ENCODE results near the gene COL7A1. TPM values are rescaled to one million over a fixed set of nuclear protein-coding genes. Genes with fewer than 3 reads are reported as not detected.

The COL7A1 gene
- total RNA-seq, 4 donors from 2014 or later = 0.88 to 21.6 (median 19.1) TPM

DNA sequence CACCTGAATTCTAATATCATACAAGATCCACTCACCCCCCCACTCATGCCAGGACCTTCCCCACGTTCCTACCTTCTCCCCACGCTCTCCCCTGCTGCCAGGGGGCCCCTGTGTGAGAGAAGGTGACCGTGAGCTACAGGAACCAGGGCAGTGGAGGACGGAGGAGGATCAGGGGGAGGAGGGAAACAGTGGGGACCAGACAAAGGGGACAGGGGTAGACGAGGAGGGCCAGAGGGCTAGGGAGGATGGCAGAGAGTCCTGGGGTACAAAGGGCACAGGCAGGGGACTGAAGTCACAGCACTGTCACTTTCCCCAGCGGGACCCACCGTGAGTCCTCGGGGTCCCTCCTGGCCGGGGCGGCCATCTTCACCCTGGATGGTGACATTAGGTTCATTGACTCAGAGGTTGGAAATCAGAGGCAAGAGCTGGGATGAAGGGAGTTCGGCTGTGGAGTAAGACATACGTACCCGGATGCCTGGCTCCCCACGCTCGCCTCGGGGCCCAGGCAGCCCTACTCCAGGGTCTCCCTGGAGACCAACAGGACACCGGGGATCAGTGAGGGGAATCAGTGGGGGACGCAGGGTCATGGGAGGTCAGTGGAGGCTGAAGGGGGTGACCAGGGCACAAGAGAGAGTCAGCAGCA is 25.2 kb downstream of the COL7A1 start:
- no peaks in the 10 kb centered on the region for H3K9me3 ChIP-seq
- no peaks in the 10 kb centered on the region for H3K4me1 ChIP-seq
- no peak for DNase-seq
- no peak overlapping the region for H3K27ac ChIP-seq
- TF ChIP-seq, protein P1, sequence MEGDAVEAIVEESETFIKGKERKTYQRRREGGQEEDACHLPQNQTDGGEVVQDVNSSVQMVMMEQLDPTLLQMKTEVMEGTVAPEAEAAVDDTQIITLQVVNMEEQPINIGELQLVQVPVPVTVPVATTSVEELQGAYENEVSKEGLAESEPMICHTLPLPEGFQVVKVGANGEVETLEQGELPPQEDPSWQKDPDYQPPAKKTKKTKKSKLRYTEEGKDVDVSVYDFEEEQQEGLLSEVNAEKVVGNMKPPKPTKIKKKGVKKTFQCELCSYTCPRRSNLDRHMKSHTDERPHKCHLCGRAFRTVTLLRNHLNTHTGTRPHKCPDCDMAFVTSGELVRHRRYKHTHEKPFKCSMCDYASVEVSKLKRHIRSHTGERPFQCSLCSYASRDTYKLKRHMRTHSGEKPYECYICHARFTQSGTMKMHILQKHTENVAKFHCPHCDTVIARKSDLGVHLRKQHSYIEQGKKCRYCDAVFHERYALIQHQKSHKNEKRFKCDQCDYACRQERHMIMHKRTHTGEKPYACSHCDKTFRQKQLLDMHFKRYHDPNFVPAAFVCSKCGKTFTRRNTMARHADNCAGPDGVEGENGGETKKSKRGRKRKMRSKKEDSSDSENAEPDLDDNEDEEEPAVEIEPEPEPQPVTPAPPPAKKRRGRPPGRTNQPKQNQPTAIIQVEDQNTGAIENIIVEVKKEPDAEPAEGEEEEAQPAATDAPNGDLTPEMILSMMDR (IDR thresholded peaks at IDR 0.05) = no peak
- no peak for TF ChIP-seq POLR2A (IDR thresholded peaks at IDR 0.05)
- no peak overlapping the region for H3K4me3 ChIP-seq
- intact Hi-C loops (cut with DNase I; ENCODE audit: low total_unique reads) = no loop called here
- no peaks in the 10 kb centered on the region for H3K36me3 ChIP-seq
- H3K27me3 ChIP-seq = no peaks in the 10 kb centered on the region

DNA sequence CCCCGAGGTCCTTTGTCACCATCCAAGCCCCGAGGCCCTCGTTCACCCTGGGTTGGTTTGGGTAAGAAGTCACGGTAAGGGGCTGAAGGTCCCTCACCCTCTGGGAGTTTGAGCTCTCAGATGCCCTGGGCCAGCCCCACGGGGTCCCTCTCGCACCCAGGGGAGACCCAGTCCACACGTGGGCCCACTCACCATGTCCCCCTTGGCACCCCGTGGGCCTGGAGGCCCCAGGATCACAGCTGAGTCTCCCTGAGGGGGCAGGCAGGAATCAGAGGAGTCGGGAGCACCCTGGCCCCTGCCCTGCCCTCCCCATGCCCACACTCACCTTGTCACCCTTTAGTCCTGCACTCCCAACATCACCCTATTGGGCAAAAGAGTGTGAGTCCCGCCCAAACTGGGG is 25.7 kb downstream of the COL7A1 start:
- H3K9me3 ChIP-seq = no peaks in the 10 kb centered on the region
- no peak for TF ChIP-seq POLR2A (IDR thresholded peaks at IDR 0.05)
- TF ChIP-seq, protein P1 (IDR thresholded peaks at IDR 0.05) = no peak
- no peaks in the 10 kb centered on the region for H3K4me1 ChIP-seq
- DNase-seq = no peak
- intact Hi-C loops (cut with DNase I; ENCODE audit: low total_unique reads) = no loop called here
- H3K36me3 ChIP-seq = no peaks in the 10 kb centered on the region
- H3K27me3 ChIP-seq = no peaks in the 10 kb centered on the region
- H3K4me3 ChIP-seq = no peak overlapping the region
- no peak overlapping the region for H3K27ac ChIP-seq

DNA sequence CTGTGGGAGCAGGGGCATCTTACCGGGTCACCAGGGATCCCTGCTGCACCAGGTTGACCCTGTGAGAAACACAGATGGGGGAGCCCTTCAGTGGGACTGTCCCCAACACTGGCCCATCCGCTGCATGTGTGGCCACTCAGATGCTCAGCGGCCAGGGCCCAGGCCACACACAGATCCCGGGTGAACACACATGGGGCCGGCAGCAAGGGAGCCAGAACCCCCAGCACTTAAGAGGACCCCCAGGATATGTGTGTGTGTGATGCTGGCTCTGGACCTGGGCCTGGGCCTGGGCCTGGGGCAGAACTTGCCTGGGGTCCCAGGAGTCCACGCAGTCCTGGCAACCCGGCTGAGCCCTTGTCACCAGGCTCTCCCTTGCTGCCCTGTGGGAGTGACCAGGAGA is 26.7 kb downstream of the COL7A1 start:
- no peak overlapping the region for H3K27ac ChIP-seq
- TF ChIP-seq POLR2A (IDR thresholded peaks at IDR 0.05) = no peak
- TF ChIP-seq, protein P1 (IDR thresholded peaks at IDR 0.05) = no peak
- no peaks in the 10 kb centered on the region for H3K27me3 ChIP-seq
- no peaks in the 10 kb centered on the region for H3K4me1 ChIP-seq
- H3K4me3 ChIP-seq = no peak overlapping the region
- no peaks in the 10 kb centered on the region for H3K9me3 ChIP-seq
- DNase-seq = no peak
- intact Hi-C loops (cut with DNase I; ENCODE audit: low total_unique reads) = no loop called here
- no peaks in the 10 kb centered on the region for H3K36me3 ChIP-seq

DNA sequence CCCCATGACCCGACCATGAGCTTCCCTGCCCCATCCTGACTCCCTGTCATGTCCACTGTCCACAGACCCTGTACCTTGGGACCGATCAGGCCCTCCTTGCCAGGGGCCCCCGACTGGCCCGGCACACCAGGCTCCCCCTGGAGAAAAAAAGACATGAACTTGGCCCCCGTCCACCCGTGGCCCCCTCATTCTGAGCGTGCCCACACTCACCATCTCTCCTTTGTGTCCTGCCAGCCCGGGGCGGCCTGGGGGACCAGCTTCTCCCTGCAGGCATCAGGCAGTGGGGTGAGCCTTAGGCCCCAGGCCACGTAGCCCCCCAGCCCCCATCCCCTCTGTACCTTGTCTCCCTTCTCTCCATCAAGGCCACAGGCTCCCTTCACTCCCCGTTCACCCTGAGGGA is 27.6 kb downstream of the COL7A1 start:
- intact Hi-C loops (cut with DNase I; ENCODE audit: low total_unique reads) = no loop called here
- H3K4me1 ChIP-seq = no peaks in the 10 kb centered on the region
- H3K27ac ChIP-seq = no peak overlapping the region
- DNase-seq = no peak
- no peaks in the 10 kb centered on the region for H3K9me3 ChIP-seq
- no peaks in the 10 kb centered on the region for H3K27me3 ChIP-seq
- no peak overlapping the region for H3K4me3 ChIP-seq
- no peaks in the 10 kb centered on the region for H3K36me3 ChIP-seq
- no peak for TF ChIP-seq POLR2A (IDR thresholded peaks at IDR 0.05)
- TF ChIP-seq, protein P1 (IDR thresholded peaks at IDR 0.05) = no peak

DNA sequence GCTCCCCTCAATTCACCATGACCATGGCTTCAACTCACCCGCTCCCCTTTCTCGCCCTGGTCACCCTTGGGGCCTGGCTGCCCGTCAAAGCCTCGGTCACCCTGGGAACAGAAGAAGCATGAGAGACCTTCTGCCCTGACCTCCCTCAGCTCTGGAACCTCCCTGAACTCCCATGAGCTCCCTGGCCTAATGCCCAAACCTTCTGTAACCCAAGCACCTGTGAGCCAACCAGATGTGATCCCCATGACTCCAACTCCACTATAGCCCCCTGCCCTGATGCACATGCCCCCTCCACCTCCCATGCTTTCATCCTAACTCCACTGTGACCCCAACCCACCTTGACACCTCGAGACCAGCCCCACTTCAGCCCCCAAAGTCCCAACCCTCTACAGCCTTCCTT is 28.0 kb downstream of the COL7A1 start:
- intact Hi-C loops (cut with DNase I; ENCODE audit: low total_unique reads) = no loop called here
- Histone ChIP-seq H3K4me1 (no peaks in the 10 kb centered on the region), H3K9me3 (no peaks in the 10 kb centered on the region), H3K4me3 (no peak overlapping the region), H3K27ac (no peak overlapping the region), H3K27me3 (no peaks in the 10 kb centered on the region), H3K36me3 (no peaks in the 10 kb centered on the region)
- no peak for DNase-seq
- TF ChIP-seq, protein P1 (IDR thresholded peaks at IDR 0.05) = no peak
- no peak for TF ChIP-seq POLR2A (IDR thresholded peaks at IDR 0.05)

All from uterus (tissue), 4 donors.